Neural cell (in vitro differentiated cells): Measurements from ENCODE around the gene MUC6. TPM values are rescaled to one million over a fixed set of nuclear protein-coding genes. Genes with fewer than 3 reads are reported as not detected.

Source experiments
- H2AFZ ChIP-seq: fragments of 200-600, 300-800 bp; sonication (generic), shearing (Covaris generic); 2 replicates; pipeline ENCODE4 v1.6.0; 2014; ENCODE audit warnings: low read depth, mild to moderate bottlenecking, antibody characterized with exemption, low read length, moderate library complexity
- H3F3A ChIP-seq: fragments of 200-600 bp; shearing (Covaris generic); 2 replicates; pipeline ENCODE4 v1.6.1; 2016; ENCODE audit warnings: mild to moderate bottlenecking, moderate library complexity, mixed read lengths, antibody characterized with exemption, low read length; ENCODE audit not compliant: insufficient read depth, poor library complexity, severe bottlenecking
- H3K27ac ChIP-seq: fragments of 200-600, 300-800 bp; sonication (generic), shearing (Covaris generic); 2 replicates; pipeline ENCODE4 v1.5.1; 2014; ENCODE audit warnings: mild to moderate bottlenecking, low read length, moderate library complexity
- H3K27me3 ChIP-seq: fragments of 300-800, 200-600 bp; sonication (generic), shearing (Covaris generic); 2 replicates; pipeline ENCODE4 v1.6.0; 2014; ENCODE audit warnings: mild to moderate bottlenecking, low read depth, low read length, moderate library complexity; ENCODE audit not compliant: insufficient read depth
- H3K36me3 ChIP-seq: fragments of 300-800, 200-600 bp; sonication (generic), shearing (Covaris generic); 2 replicates; pipeline ENCODE4 v1.5.1; 2014; ENCODE audit warnings: mild to moderate bottlenecking, antibody characterized with exemption, low read length, moderate library complexity; ENCODE audit not compliant: insufficient read depth
- H3K4me2 ChIP-seq: fragments of 300-800, 200-600 bp; sonication (generic), shearing (Covaris generic); 2 replicates; pipeline ENCODE4 v1.6.0; 2014; ENCODE audit warnings: mild to moderate bottlenecking, low read length
- H3K4me3 ChIP-seq: fragments of 300-800, 200-600 bp; sonication (generic), shearing (Covaris generic); 2 replicates; pipeline ENCODE4 v1.5.1; 2014; ENCODE audit warnings: mild to moderate bottlenecking, low read length, moderate library complexity
- H3K79me2 ChIP-seq: fragments of 200-600 bp; shearing (Covaris generic); replicated peaks from 2 replicates; pipeline ENCODE4 v1.6.0; 2014; ENCODE audit warnings: mild to moderate bottlenecking, low read length, moderate library complexity; ENCODE audit not compliant: insufficient read depth
- H3K9ac ChIP-seq: fragments of 300-800, 200-600 bp; sonication (generic), shearing (Covaris generic); 2 replicates; pipeline ENCODE4 v1.6.1; 2016; ENCODE audit warnings: mild to moderate bottlenecking, low read length, mixed read lengths
- H3K9me2 ChIP-seq: fragments of 200-600 bp; shearing (Covaris generic); 2 replicates; pipeline ENCODE4 v1.6.1; 2016; ENCODE audit warnings: mild to moderate bottlenecking, low read length, mixed read lengths; ENCODE audit not compliant: insufficient read depth
- H3K9me3 ChIP-seq: fragments of 200-600, 300-800 bp; sonication (generic), shearing (Covaris generic); 2 replicates; pipeline ENCODE4 v1.6.1; 2016; ENCODE audit warnings: mild to moderate bottlenecking, mixed run types, low read length, moderate library complexity, mixed read lengths
- H4K20me1 ChIP-seq: fragments of 200-600 bp; shearing (Covaris generic); 2 replicates; pipeline ENCODE4 v1.6.1; 2016; ENCODE audit warnings: mild to moderate bottlenecking, mixed run types; ENCODE audit not compliant: insufficient read depth
- EP300 ChIP-seq: fragments of 450-650 bp; conservative IDR thresholded peaks from 2 replicates; pipeline ENCODE4 v1.6.1; 2014; ENCODE audit warnings: antibody characterized with exemption, mild to moderate bottlenecking, moderate library complexity; ENCODE audit not compliant: poor library complexity, severe bottlenecking
- EZH2 ChIP-seq: fragments of 200-600, 300-800 bp; shearing (Covaris generic), sonication (generic); IDR thresholded peaks from 2 replicates; pipeline ENCODE4 v1.6.1; 2014; ENCODE audit warnings: antibody characterized with exemption, low read length, borderline replicate concordance, mild to moderate bottlenecking; ENCODE audit not compliant: insufficient read depth, poor library complexity, severe bottlenecking
- MXI1 ChIP-seq: fragments of 450-650 bp; conservative IDR thresholded peaks from 2 replicates; pipeline ENCODE4 v1.6.1; 2014; ENCODE audit warnings: antibody characterized with exemption, mild to moderate bottlenecking; ENCODE audit not compliant: poor library complexity, severe bottlenecking
- POLR2AphosphoS5 ChIP-seq: IDR thresholded peaks from 2 replicates; pipeline ENCODE4 v1.6.1; 2012
- RAD21 ChIP-seq: fragments of 450-650 bp; conservative IDR thresholded peaks from 2 replicates; pipeline ENCODE4 v1.6.1; 2014; ENCODE audit warnings: antibody characterized with exemption, mild to moderate bottlenecking, moderate library complexity
- REST ChIP-seq: IDR thresholded peaks from 2 replicates; pipeline ENCODE4 v1.6.1; 2012; ENCODE audit warnings: borderline replicate concordance
- SMC3 ChIP-seq: fragments of 450-650 bp; conservative IDR thresholded peaks from 2 replicates; pipeline ENCODE4 v1.6.1; 2014; ENCODE audit warnings: antibody characterized with exemption, mild to moderate bottlenecking, moderate library complexity; ENCODE audit not compliant: poor library complexity
- TAF1 ChIP-seq: IDR thresholded peaks from 2 replicates; pipeline ENCODE4 v1.6.1; 2012; ENCODE audit warnings: low read depth
- polyA plus RNA-seq: library from polyadenylated mRNA; depleted of rRNA; stranded (reverse); fragments of >200 nt; gene quantifications from 2 replicates; pipeline ENCODE4 v1.2.3, GENCODE V29; 2014
- TF ChIP-seq, protein P1 (sequence below): fragments of 450-650 bp; IDR thresholded peaks from 2 replicates; pipeline ENCODE4 v1.5.1; 2014; ENCODE audit warnings: antibody characterized with exemption, mild to moderate bottlenecking, moderate library complexity; ENCODE audit not compliant: poor library complexity, severe bottlenecking

The MUC6 gene
- polyA plus RNA-seq, 1 donor from 2014 or later: not detected

DNA sequence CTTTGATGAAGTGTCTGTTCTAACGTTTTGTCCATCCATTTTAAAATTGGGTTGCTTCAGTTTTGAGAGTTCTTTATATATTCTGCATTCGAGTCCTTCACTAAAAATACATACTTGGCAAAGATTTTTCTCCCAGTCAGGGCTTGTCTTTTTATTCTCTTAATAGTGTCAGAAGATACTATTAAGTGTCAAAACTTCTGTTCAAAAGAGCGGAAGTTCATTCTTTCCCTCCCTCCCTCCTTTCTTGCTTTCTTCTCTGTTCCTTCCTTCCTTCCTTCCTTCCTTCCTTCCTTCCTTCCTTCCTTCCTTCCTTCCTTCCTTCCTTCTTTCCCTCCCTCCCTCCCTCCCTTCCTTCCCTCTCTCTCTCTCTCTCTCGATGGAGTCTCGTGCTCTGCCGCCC, 7.6 kb upstream of the MUC6 start:
- H3K79me2 ChIP-seq: no peaks in the 10 kb centered on the region
- TF ChIP-seq RAD21 (no peak), EZH2 (no peak), MXI1 (no peak), SMC3 (no peak), EP300 (no peak), POLR2AphosphoS5 (no peak), REST (no peak), TAF1 (no peak)
- TF ChIP-seq, protein P1, sequence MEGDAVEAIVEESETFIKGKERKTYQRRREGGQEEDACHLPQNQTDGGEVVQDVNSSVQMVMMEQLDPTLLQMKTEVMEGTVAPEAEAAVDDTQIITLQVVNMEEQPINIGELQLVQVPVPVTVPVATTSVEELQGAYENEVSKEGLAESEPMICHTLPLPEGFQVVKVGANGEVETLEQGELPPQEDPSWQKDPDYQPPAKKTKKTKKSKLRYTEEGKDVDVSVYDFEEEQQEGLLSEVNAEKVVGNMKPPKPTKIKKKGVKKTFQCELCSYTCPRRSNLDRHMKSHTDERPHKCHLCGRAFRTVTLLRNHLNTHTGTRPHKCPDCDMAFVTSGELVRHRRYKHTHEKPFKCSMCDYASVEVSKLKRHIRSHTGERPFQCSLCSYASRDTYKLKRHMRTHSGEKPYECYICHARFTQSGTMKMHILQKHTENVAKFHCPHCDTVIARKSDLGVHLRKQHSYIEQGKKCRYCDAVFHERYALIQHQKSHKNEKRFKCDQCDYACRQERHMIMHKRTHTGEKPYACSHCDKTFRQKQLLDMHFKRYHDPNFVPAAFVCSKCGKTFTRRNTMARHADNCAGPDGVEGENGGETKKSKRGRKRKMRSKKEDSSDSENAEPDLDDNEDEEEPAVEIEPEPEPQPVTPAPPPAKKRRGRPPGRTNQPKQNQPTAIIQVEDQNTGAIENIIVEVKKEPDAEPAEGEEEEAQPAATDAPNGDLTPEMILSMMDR: no peak

DNA sequence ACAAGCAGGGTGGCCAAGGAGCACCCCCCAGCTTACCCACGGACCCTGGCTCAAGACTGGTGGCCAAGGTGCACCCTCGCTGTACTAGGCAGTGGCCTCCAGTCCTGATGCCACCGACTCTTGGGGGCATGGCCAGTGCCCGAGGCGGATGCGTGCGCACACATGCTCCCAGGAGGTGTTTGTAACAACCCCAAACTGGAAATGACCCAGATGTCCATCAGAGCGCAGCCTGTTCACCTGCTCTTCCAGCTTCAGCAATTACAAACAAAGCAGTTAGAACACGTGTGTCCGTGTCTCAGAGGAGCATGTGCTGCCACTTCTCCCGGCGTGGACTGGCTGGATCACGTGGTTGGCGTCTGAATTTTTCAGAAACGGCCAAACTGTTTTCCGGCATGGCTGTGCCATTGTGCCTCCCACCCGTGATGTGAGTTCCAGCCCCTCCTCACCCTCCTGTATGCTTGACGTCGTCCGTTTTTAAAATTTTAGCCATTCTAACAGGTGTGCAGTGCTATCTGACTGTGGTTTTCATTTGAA, 7.1 kb upstream of the MUC6 start:
- no peaks in the 10 kb centered on the region for H3K79me2 ChIP-seq
- H3K36me3 ChIP-seq: no peaks in the 10 kb centered on the region
- H3K9me3 ChIP-seq: no peaks in the 10 kb centered on the region
- H3F3A ChIP-seq: no peaks in the 10 kb centered on the region
- no peak overlapping the region for H3K9ac ChIP-seq
- H3K27ac ChIP-seq: no peak overlapping the region
- no peak overlapping the region for H3K4me2 ChIP-seq
- H4K20me1 ChIP-seq: no peaks in the 10 kb centered on the region
- no peaks in the 10 kb centered on the region for H3K27me3 ChIP-seq
- TF ChIP-seq POLR2AphosphoS5 (no peak), EP300 (no peak), MXI1 (no peak), REST (no peak), SMC3 (no peak), TAF1 (no peak), EZH2 (no peak), RAD21 (no peak)
- TF ChIP-seq, protein P1: no peak
- H2AFZ ChIP-seq: no peak overlapping the region
- no peaks in the 10 kb centered on the region for H3K9me2 ChIP-seq
- no peak overlapping the region for H3K4me3 ChIP-seq

More for the DNA sequence above, 7.6 kb upstream of the MUC6 start:
- H3K36me3 ChIP-seq: no peaks in the 10 kb centered on the region
- no peak overlapping the region for H3K27ac ChIP-seq
- H3K9ac ChIP-seq: no peak overlapping the region
- no peak overlapping the region for H2AFZ ChIP-seq
- no peaks in the 10 kb centered on the region for H3K27me3 ChIP-seq
- H3K4me3 ChIP-seq: no peak overlapping the region
- H4K20me1 ChIP-seq: no peaks in the 10 kb centered on the region
- H3K4me2 ChIP-seq: no peak overlapping the region
- H3K9me3 ChIP-seq: no peaks in the 10 kb centered on the region
- H3K9me2 ChIP-seq: no peaks in the 10 kb centered on the region
- no peaks in the 10 kb centered on the region for H3F3A ChIP-seq
